ENCODE data around the gene NPW. TPM values are rescaled to one million over a fixed set of nuclear protein-coding genes. Genes with fewer than 3 reads are reported as not detected.

The NPW gene
- total and polyA plus RNA-seq, 9 of the 15 experiments (the other 6 are each of a cell fraction or from before 2014, with no cell fraction given): 0.14 to 4.0 (median 2.6) TPM; not detected in 4

DNA sequence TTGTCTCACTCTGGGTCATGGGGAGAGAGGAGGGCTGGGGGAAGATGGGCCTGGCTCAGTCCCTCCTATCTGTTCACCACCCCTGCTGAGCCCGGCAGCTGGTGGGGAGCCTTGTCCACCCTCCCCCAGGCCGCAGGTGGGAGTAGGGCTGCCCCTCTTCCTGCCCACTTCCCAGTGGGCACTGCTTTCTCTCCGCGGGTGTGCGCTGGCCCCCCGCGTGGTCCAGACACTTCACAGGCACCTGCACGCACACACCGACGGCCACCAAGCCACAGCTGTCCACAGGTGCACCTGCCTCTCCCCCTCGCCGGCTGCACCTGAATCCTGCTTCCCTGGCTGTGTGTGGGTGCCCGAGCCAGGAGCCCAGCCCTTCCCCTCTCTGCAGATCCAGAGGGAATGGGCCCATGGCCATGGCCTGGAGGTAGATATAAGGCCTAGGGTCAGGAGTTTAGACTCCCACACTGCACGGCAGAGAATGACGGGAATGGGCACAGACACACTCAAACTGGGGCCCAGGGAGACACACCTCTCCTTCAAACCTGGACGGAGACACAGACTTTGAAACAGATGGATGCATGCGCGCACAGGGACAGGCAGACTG, 9.1 kb downstream of the NPW start:
- WGBS (ENCODE audit: insufficient coverage, low coverage, missing lambda C conversion rate): 82% methylated on average over 16 of the region's 18 CpGs
- no peak for DNase-seq (ENCODE audit: extremely low read depth in 1 of 4, low spot score in 3 of 4)
- Histone ChIP-seq H3K4me2 (ENCODE audit: insufficient read depth, low read length) (no peak overlapping the region), H3K27ac (ENCODE audit: extremely low read depth, low read depth, low read length) (no peak overlapping the region), H2AFZ (ENCODE audit: low read depth, low read length) (no peak overlapping the region), H3K4me3 (no peak overlapping the region), H3K9me3 (replicated peaks; ENCODE audit: control insufficient read depth, insufficient read depth, low read depth, low read length) (no peaks in the 10 kb centered on the region), H3K36me3 (ENCODE audit: control insufficient read depth, insufficient read depth, low read length) (peaks cover 7% of the 10 kb centered on the region; the same call in 1 of the 3 replicates), H3K9ac (ENCODE audit: insufficient read depth in 1 of 2, low read depth in 2 of 2, low read length in 2 of 2) (peak overlapping the region in 1 of 2 experiments; percentile 85; a peak in 2 of 4 replicates), H3K79me2 (ENCODE audit: control insufficient read depth, insufficient read depth, low read length) (peaks cover 18% of the 10 kb centered on the region), H3K27me3 (ENCODE audit: control insufficient read depth in 2 of 2, insufficient read depth in 2 of 2, low read length in 2 of 2) (no peaks in the 10 kb centered on the region), H3K4me1 (replicated peaks in 1 of 2; ENCODE audit: control insufficient read depth in 2 of 2, insufficient read depth in 2 of 2, low read length in 2 of 2) (peaks cover 31 to 83% of the 10 kb centered on the region in 2 experiments), H4K20me1 (replicated peaks; ENCODE audit: control insufficient read depth, insufficient read depth, low read length) (0 out of 2 replicates have a peak, but pooled peaks cover 7% of the 10 kb centered on the region), H3K9me1 (ENCODE audit: control insufficient read depth, insufficient read depth, low read length) (peaks cover 3% of the 10 kb centered on the region)
- in situ Hi-C loops (cut with MboI): no loop called here
- ATAC-seq: no peak
- ChIA-PET POLR2A (interaction anchor here (1.0 kb wide), 1 partner anchor 127 kb away, joined by 5 read pairs; the partner anchor contains the start of gene TRAF7), CTCF (ENCODE audit: low intra/inter-chr PET ratio) (no interaction called here)
- TF ChIP-seq MTA1 (IDR thresholded peaks at IDR 0.05; ENCODE audit: borderline replicate concordance): no peak
- TF ChIP-seq ILF3 (IDR thresholded peaks at IDR 0.05; ENCODE audit: borderline replicate concordance): no peak
- TF ChIP-seq TARDBP (IDR thresholded peaks at IDR 0.05): no peak
- no peak for TF ChIP-seq SRSF1 (IDR thresholded peaks at IDR 0.05; ENCODE audit: low read depth, low read length)
- no peak for TF ChIP-seq COPS2 (conservative IDR thresholded peaks at IDR 0.05)
- TF ChIP-seq MAFF (IDR thresholded peaks at IDR 0.05; ENCODE audit: low read length): no peak
- TF ChIP-seq KDM5B (IDR thresholded peaks at IDR 0.05; ENCODE audit: insufficient replicate concordance, low read depth, low read length): no peak
- no peak for TF ChIP-seq SNIP1 (IDR thresholded peaks at IDR 0.05; ENCODE audit: low read depth)
- TF ChIP-seq BCL6 (CRISPR knock-in tag; IDR thresholded peaks at IDR 0.05): no peak
- TF ChIP-seq ZNF133 (CRISPR knock-in tag; IDR thresholded peaks at IDR 0.05): no peak
- TF ChIP-seq ZNF699 (CRISPR knock-in tag; IDR thresholded peaks at IDR 0.05; ENCODE audit: insufficient replicate concordance): no peak
- TF ChIP-seq ZSCAN29 (IDR thresholded peaks at IDR 0.05): no peak
- no peak for TF ChIP-seq HDAC8 (tag; IDR thresholded peaks at IDR 0.05)
- TF ChIP-seq, protein P1, sequence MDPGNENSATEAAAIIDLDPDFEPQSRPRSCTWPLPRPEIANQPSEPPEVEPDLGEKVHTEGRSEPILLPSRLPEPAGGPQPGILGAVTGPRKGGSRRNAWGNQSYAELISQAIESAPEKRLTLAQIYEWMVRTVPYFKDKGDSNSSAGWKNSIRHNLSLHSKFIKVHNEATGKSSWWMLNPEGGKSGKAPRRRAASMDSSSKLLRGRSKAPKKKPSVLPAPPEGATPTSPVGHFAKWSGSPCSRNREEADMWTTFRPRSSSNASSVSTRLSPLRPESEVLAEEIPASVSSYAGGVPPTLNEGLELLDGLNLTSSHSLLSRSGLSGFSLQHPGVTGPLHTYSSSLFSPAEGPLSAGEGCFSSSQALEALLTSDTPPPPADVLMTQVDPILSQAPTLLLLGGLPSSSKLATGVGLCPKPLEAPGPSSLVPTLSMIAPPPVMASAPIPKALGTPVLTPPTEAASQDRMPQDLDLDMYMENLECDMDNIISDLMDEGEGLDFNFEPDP (CRISPR knock-in tag; IDR thresholded peaks at IDR 0.05): no peak
- TF ChIP-seq TCF7 (IDR thresholded peaks at IDR 0.05; ENCODE audit: borderline replicate concordance): no peak
- TF ChIP-seq BRD9 (IDR thresholded peaks at IDR 0.05; ENCODE audit: low read depth, partially characterized antibody): no peak
- no peak for TF ChIP-seq ZNF398 (CRISPR knock-in tag; IDR thresholded peaks at IDR 0.05)
- TF ChIP-seq E2F3 (CRISPR knock-in tag; IDR thresholded peaks at IDR 0.05): no peak
- FAIRE-seq: no peak
- BruUV-seq (replicated peaks): no TSS peak
- intact Hi-C loops (cut with micrococcal nuclease): no loop called here

Measured in K562 (cell line).